CD4-positive, alpha-beta T cell treated with Interferon alpha-2 for 1 hour (primary cell): Measurements from ENCODE around the gene CD52.

Source experiments
- DNase-seq, 2 donors: peaks; one replicate each; pipeline ENCODE4 v3.0.0-alpha.2; 2020 to 2022

The CD52 gene

GRCh38 chr1:26335774-26336476 lies 18.2 kb downstream of the CD52 start:
- DNase-seq, result peak in 1 of 2 donors; percentile 39

- DNase-seq, result peak; percentile 88 to 93
Observed at GRCh38 chr1:26336477-26337205, 18.9 kb downstream of the CD52 start.

- no peak for DNase-seq
Observed at GRCh38 chr1:26337206-26337535, 19.4 kb downstream of the CD52 start.

GRCh38 chr1:26337625-26338024 lies 19.9 kb downstream of the CD52 start:
- DNase-seq, result no peak

DNA sequence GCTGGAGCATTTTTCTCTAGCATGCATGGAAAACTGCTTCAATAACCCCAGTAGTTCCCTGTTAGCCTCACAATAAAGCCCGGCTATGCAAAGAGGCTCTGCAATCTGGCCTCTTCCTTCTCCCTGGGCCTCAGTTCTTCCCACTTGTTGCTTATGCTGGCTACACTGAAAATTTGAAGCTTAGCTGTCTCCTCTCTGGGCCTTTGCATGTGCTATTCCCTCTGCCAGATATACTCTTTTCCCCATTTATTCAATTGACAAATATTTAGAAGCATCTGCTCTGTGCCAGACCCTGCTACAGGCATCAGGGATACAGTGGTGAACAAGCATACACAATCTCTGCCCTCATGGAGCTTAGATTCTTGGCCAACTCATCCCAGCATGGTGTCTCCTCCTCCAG lies 20.9 kb downstream of the CD52 start:
- DNase-seq, result no peak

- DNase-seq, result no peak
Observed at GRCh38 chr1:26340047-26340481, 22.3 kb downstream of the CD52 start.

GRCh38 chr1:26344147-26344920 lies 26.6 kb downstream of the CD52 start:
- DNase-seq, result no peak

DNA sequence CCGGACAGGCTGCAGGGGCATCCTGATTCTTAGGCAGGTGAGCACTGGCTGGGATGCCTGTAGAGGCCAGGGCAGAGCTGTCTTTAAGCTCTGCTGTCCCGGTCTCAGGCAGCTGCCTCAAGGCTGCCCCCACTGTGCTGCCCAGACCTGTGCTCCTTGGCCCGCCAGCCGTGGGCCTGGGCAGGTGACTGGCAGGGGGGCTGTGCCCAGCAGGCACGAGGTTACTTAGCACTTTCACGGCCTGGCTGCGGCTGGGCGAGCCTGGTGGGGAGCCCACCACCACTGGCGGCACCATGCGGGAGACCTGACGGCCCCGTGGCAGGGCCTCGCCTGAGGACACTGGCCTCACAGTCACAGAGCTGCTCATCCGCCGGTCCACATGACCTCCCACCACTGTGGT lies 28.0 kb downstream of the CD52 start:
- DNase-seq, result no peak

DNA sequence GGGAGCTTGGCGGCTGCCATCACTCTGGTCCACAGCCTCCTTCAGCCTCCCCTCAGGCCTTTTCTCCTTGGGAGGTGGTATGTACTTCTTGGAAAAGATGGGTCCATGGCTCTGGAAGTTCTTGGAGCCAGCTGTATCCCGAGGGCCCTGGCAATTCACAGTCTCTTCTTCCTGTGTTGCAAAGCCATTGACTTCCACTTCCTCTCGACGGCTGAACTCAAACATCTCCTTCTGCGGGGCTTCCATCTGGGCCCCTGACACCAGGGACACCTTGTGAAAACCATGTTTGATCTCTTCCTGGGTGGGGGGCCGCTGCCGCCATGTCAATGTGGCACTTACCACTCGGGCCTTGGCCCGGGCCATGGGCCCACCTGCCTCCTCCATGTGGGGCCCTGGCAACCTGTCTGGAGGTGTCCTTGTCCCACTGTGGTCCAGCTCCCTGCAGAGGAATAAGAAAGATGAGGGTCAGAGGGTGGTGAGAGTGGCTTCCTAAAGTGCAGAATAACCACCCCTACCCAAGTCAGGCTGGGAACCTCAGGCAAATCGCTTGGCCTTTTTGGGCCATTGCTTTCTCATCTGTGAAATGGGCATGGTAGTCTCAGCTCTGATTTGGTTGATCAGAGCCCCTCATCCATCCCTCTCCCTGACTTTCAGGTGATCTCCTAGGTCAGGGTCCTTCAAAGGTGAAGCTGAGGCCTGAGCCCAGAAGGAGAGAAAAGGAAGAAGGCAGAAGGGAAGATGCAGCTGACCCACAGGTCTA lies 28.7 kb downstream of the CD52 start:
- no peak for DNase-seq

DNA sequence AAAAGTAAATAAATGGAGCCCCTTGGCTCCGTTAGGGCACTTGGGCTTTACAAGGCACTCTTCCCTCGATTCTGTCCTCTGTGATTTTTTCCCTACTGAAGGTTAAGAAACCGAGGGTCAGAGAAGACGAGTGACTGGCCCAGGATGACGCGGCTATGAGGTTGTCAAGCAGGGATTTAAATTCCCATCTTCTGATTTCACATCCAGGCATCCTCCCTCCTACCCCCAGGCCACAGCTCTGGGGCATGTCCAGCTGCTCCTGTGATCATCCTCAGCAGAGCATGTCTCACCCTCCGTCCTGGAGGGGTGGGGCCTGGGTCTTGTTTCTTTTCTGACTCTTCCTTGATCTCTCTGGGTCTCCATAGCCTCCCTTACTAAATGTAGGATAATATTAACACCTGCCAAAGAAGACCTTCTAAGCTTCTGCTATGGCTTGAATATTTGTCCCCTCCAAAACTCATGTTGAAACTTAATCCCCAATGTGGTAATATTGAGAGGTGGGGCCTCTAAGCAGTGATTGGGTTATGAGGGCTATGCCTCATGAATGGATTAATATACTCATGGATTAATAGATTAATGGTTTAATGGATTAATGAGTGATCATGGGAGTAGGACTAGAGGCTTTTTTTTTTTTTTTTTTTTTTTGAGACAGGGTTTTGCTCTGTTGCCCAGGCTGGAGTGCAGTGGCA lies 31.6 kb downstream of the CD52 start:
- no peak for DNase-seq

- no peak for DNase-seq
Observed at GRCh38 chr1:26349877-26350244, 32.1 kb downstream of the CD52 start.

DNA sequence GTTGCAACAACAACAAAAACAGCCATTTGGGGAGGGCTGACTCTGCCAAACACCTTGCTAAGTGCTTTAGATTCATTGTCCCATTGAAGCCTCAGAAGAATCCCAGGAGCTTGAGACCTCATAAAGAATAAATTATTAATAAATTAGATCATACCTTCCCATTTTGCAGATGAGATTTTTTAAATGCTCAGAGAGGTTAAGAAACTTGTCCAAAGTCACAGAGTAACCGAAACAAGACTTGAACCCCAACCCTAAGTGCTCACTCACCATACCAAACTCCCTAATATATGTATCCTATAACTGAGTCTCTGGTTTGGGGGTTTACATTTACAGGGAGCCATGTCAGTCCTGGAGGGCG lies 32.6 kb downstream of the CD52 start:
- DNase-seq, result no peak

- no peak for DNase-seq
Observed at GRCh38 chr1:26350701-26351589, 33.2 kb downstream of the CD52 start.

GRCh38 chr1:26351590-26352337 lies 34.0 kb downstream of the CD52 start:
- DNase-seq, result no peak

- no peak for DNase-seq
Observed at GRCh38 chr1:26352338-26352679, 34.6 kb downstream of the CD52 start.

- no peak for DNase-seq
Observed at GRCh38 chr1:26353210-26353859, 35.6 kb downstream of the CD52 start.

DNA sequence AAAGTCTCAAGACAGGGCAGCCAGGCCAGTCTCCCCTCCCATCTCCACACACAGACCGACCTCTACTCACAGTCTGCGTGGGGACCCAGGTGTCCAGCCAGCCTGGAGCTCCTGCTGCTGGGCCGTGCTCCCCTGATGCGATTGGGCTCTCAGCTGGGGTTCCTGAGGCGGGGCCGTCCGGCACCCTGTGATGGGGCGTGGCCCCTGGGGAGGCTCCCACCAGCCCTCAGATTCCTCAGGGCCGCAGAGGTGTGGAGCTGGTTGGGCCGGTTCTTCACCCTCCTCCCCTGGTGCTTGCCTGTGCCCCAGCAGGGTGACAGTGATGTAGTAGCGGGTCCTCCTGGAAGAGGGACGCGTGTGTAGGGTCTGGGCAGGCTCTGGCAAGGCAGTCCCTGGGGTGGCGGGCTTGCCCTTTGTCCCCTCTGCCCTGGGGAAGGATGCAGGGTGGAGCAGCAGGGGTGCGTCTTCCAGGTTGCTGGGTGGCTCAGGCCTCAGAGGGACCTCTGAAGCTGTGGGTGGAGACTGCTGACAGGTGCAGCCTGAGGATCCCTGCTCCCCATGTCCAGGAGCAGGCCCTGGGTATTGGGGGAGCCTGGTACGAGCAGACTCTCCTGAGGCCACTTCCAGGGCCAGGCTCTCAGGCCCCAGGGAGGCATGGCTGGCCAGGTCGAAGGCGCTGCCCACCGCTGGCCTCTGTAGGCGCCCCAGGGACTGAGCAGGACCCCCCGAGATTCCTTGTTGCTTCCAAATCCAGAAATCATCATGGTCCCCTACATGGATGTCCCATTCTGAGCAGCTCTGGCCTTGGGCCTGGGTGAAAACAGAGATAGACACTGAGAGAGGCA lies 36.4 kb downstream of the CD52 start, which contains the start of gene CRYBG2:
Gene CRYBG2 (minus strand): TSS at position 155 of the 845 bp plus-strand sequence. CDS start 7,473 bp downstream, outside the sequence.
- DNase-seq, result no peak

- DNase-seq, result no peak
Observed at GRCh38 chr1:26354972-26355371, 37.2 kb downstream of the CD52 start.

GRCh38 chr1:26356106-26356505 lies 38.3 kb downstream of the CD52 start:
- DNase-seq, result no peak
